Transverse colon (tissue), 4 donors: ENCODE measurements around the gene KCNJ10. TPM values are rescaled to one million over a fixed set of nuclear protein-coding genes. Genes with fewer than 3 reads are reported as not detected.

Experiments used
- DNase-seq: peaks from one replicate; pipeline ENCODE4 v3.0.0-alpha.2; 2019
- H3K27ac ChIP-seq, 4 donors: fragments of 200-600 bp; sonication (generic); 2 replicates each; pipeline ENCODE4 v1.5.1; 2016 to 2018; ENCODE audit warnings: inconsistent platforms in 4 of 4
- H3K27me3 ChIP-seq: fragments of 200-600 bp; sonication (generic); 2 replicates; pipeline ENCODE4 v1.5.1; 2017; ENCODE audit warnings: inconsistent platforms
- H3K36me3 ChIP-seq, 4 donors: fragments of 200-600 bp; sonication (generic); 2 replicates each; pipeline ENCODE4 v1.5.1; 2017 to 2019; ENCODE audit warnings: inconsistent platforms in 4 of 4
- H3K4me1 ChIP-seq, 4 donors: fragments of 200-600 bp; sonication (generic); 2 replicates each; pipeline ENCODE4 v1.5.1; 2017 to 2020; ENCODE audit warnings: inconsistent platforms in 4 of 4
- H3K4me3 ChIP-seq, 4 donors: fragments of 200-600 bp; sonication (generic); 1 replicate in 1 of 4; 2 replicates in 3 of 4; pipeline versions ENCODE4 v1.5.1 to v1.6.1; 2017 to 2019; ENCODE audit warnings: inconsistent platforms in 4 of 4
- H3K9me3 ChIP-seq, 2 donors: fragments of 200-600 bp; sonication (generic); 2 replicates each; pipeline ENCODE4 v1.5.1; 2017 to 2019; ENCODE audit warnings: inconsistent platforms in 2 of 2
- EP300 ChIP-seq: sonication (generic); formaldehyde crosslinking; IDR thresholded peaks from one replicate; pipeline ENCODE4 v1.6.1; 2017; ENCODE audit warnings: antibody characterized with exemption, low read depth
- POLR2A ChIP-seq: fragments of 450-650 bp; IDR thresholded peaks from one replicate; pipeline ENCODE4 v1.6.1; 2016; ENCODE audit warnings: antibody characterized with exemption, mild to moderate bottlenecking, moderate library complexity
- POLR2AphosphoS5 ChIP-seq, 3 donors: sonication (generic); formaldehyde crosslinking; IDR thresholded peaks; one replicate each; pipeline ENCODE4 v1.6.1; 2016; ENCODE audit warnings: antibody characterized with exemption in 3 of 3
- WGBS, 2 donors: methylation state at CpG; one replicate each; pipeline ENCODE4 v1.1.5; 2018; ENCODE audit warnings: low coverage in 1 of 2; 5-methylcytosine and 5-hydroxymethylcytosine counted together
- in situ Hi-C, 4 donors: fragments of 200-750 bp; cut with MboI; loops; one replicate each; pipeline versions ENCODE4 v1.15.0 to v1.15.1; 2017; ENCODE audit warnings: low sequenced_read_pairs in 3 of 4, low pct_ligation_motif_present in 1 of 4, low pct_unique_long_range_greater_than_20kb in 1 of 4
- intact Hi-C: fragments of 100-400 bp; cut with DNase I; formaldehyde crosslinking; loops from one replicate; pipeline ENCODE4 v1.15.1; 2023; ENCODE audit warnings: low total_unique reads
- total RNA-seq, 4 donors: library from RNA; depleted of rRNA; stranded (reverse); fragments of >200 nt; gene quantifications; one replicate each; pipeline ENCODE4 v1.1.0, GENCODE V29; 2016
- TF ChIP-seq, protein P1 (sequence below), 5 experiments: fragments of 200-600 bp in 3 of 5; fragments of 450-650 bp in 2 of 5; sonication (generic) in 3 of 5; IDR thresholded peaks; 1 replicate in 2 of 5; 2 replicates in 3 of 5; pipeline ENCODE4 v1.5.1; 2016 to 2017; ENCODE audit warnings: antibody characterized with exemption in 5 of 5, inconsistent platforms in 3 of 5, mild to moderate bottlenecking in 2 of 5, moderate library complexity in 1 of 5

KCNJ10 gene
- total RNA-seq, 4 donors from 2014 or later: not detected

- no peak for DNase-seq
- Histone ChIP-seq H3K4me3 (no peak overlapping the region), H3K27me3 (no peaks in the 10 kb centered on the region), H3K4me1 (no peaks in the 10 kb centered on the region), H3K27ac (no peak overlapping the region), H3K36me3 (no peaks in the 10 kb centered on the region), H3K9me3 (no peaks in the 10 kb centered on the region)
- 86 to 94% methylated on average over 1 to 2 of the region's 2 CpGs for WGBS, 2 donors
- intact Hi-C loops (no loop called here), in situ Hi-C loops (loop anchor here (10.0 to 25.0 kb wide), 3 partner anchors 70 to 217 kb away; partner anchors contain the start of gene DUSP23 (in 3 of the 4))
- TF ChIP-seq, protein P1, sequence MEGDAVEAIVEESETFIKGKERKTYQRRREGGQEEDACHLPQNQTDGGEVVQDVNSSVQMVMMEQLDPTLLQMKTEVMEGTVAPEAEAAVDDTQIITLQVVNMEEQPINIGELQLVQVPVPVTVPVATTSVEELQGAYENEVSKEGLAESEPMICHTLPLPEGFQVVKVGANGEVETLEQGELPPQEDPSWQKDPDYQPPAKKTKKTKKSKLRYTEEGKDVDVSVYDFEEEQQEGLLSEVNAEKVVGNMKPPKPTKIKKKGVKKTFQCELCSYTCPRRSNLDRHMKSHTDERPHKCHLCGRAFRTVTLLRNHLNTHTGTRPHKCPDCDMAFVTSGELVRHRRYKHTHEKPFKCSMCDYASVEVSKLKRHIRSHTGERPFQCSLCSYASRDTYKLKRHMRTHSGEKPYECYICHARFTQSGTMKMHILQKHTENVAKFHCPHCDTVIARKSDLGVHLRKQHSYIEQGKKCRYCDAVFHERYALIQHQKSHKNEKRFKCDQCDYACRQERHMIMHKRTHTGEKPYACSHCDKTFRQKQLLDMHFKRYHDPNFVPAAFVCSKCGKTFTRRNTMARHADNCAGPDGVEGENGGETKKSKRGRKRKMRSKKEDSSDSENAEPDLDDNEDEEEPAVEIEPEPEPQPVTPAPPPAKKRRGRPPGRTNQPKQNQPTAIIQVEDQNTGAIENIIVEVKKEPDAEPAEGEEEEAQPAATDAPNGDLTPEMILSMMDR (IDR thresholded peaks at IDR 0.05): no peak
- TF ChIP-seq POLR2AphosphoS5 (IDR thresholded peaks at IDR 0.05): no peak
- no peak for TF ChIP-seq EP300
- no peak for TF ChIP-seq POLR2A
Observed at GRCh38 chr1:160004425-160004824, 65.5 kb downstream of the KCNJ10 start.

GRCh38 chr1:160004001-160004400 lies 66.0 kb downstream of the KCNJ10 start:
- in situ Hi-C loops (loop anchor here (10.0 to 25.0 kb wide), 3 partner anchors 69 to 217 kb away; partner anchors contain the start of gene DUSP23 (in 3 of the 4)), intact Hi-C loops (no loop called here)
- H3K27me3 ChIP-seq: no peaks in the 10 kb centered on the region
- no peaks in the 10 kb centered on the region for H3K4me1 ChIP-seq
- no peak for TF ChIP-seq POLR2AphosphoS5 (IDR thresholded peaks at IDR 0.05)
- no peak for TF ChIP-seq EP300
- no peak for TF ChIP-seq POLR2A
- TF ChIP-seq, protein P1 (IDR thresholded peaks at IDR 0.05): no peak
- H3K27ac ChIP-seq: no peak overlapping the region
- H3K36me3 ChIP-seq: no peaks in the 10 kb centered on the region
- no peak overlapping the region for H3K4me3 ChIP-seq
- WGBS, 2 donors: 90 to 96% methylated on average over 1 of the region's 1 CpG
- H3K9me3 ChIP-seq: no peaks in the 10 kb centered on the region
- no peak for DNase-seq

DNA sequence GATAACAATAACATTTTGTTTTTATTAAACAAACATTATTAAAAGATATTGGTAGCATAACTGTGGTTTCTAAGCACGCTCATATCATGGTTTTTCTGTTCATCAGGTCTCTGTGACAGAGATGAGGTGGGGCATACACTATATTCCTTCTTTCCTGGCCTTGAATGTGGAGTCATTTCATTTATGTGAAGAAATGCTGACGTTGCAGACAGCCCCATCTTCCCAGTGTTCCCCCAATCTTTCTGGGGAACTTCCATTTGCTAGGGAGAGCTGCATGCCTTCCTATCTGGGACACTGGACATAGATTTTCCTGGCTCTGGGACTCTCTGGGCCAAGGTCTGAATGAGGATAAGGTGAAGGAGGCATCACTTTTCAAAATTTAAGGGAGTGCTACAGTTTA lies 68.5 kb downstream of the KCNJ10 start:
- no peak overlapping the region for H3K27ac ChIP-seq
- H3K9me3 ChIP-seq: no peaks in the 10 kb centered on the region
- intact Hi-C loops: no loop called here
- no peaks in the 10 kb centered on the region for H3K4me1 ChIP-seq
- no peak for DNase-seq
- in situ Hi-C loops: loop anchor here (10.0 to 25.0 kb wide), 3 partner anchors 67 to 214 kb away; partner anchors contain the start of gene DUSP23 (in 3 of the 4)
- H3K36me3 ChIP-seq: no peaks in the 10 kb centered on the region
- 67 to 70% methylated on average over 1 to 2 of the region's 2 CpGs for WGBS, 2 donors
- no peak overlapping the region for H3K4me3 ChIP-seq
- no peaks in the 10 kb centered on the region for H3K27me3 ChIP-seq
- TF ChIP-seq POLR2A: no peak

- no peak for TF ChIP-seq POLR2AphosphoS5 (IDR thresholded peaks at IDR 0.05)
- TF ChIP-seq, protein P1 (IDR thresholded peaks at IDR 0.05): no peak
- no peak for TF ChIP-seq POLR2A
- TF ChIP-seq EP300: no peak
- no peaks in the 10 kb centered on the region for H3K4me1 ChIP-seq
- no peaks in the 10 kb centered on the region for H3K27me3 ChIP-seq
- H3K9me3 ChIP-seq: no peaks in the 10 kb centered on the region
- WGBS, 2 donors: 46 to 67% methylated on average over 4 of the region's 4 CpGs
- in situ Hi-C loops (no loop called here), intact Hi-C loops (no loop called here)
- no peak overlapping the region for H3K27ac ChIP-seq
- no peaks in the 10 kb centered on the region for H3K36me3 ChIP-seq
- no peak for DNase-seq
- H3K4me3 ChIP-seq: no peak overlapping the region
Observed at GRCh38 chr1:159999204-159999603, 70.8 kb downstream of the KCNJ10 start.

DNA sequence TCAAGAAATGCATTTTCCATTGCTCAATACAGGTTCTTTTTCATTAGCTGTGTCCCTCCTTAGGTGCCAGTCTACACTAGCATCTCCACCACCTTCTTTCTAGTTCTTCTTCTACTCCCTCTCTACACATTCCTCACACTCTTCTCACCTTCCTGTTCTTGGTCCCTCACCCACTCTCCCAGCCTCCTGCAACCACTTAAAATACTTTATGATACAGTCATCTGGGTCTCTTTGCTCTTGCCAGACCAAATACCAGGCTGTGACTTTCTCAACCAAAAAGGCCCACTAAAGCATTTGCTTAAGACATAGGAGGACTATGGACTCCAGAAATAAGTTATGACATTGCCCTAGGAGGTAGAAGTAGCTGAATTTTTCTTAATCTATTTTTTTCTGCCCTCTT lies 73.3 kb downstream of the KCNJ10 start:
- H3K4me1 ChIP-seq: peaks cover 0 to 2% (median under 1%) of the 10 kb centered on the region in 4 donors
- TF ChIP-seq EP300: no peak
- TF ChIP-seq, protein P1 (IDR thresholded peaks at IDR 0.05): no peak
- TF ChIP-seq POLR2AphosphoS5 (IDR thresholded peaks at IDR 0.05): no peak
- no peak for TF ChIP-seq POLR2A
- H3K27ac ChIP-seq: no peak overlapping the region
- no peak overlapping the region for H3K4me3 ChIP-seq
- intact Hi-C loops (no loop called here), in situ Hi-C loops (no loop called here)
- no peaks in the 10 kb centered on the region for H3K9me3 ChIP-seq
- no peaks in the 10 kb centered on the region for H3K36me3 ChIP-seq
- no peaks in the 10 kb centered on the region for H3K27me3 ChIP-seq
- DNase-seq: no peak
